ENCODE results near the gene FAM107A. TPM values are rescaled to one million over a fixed set of nuclear protein-coding genes. Genes with fewer than 3 reads are reported as not detected.
A peak's percentile ranks its signal among the peaks of the same experiment; 100 is the strongest.

The FAM107A gene
- total and polyA plus RNA-seq, 2 of the 13 experiments (the other 11 are each of a cell fraction or from before 2014, with no cell fraction given), result not detected

- TF ChIP-seq ZNF275 (CRISPR knock-in tag; IDR thresholded peaks at IDR 0.05; ENCODE audit: borderline replicate concordance), result no peak
- TF ChIP-seq, protein P1, sequence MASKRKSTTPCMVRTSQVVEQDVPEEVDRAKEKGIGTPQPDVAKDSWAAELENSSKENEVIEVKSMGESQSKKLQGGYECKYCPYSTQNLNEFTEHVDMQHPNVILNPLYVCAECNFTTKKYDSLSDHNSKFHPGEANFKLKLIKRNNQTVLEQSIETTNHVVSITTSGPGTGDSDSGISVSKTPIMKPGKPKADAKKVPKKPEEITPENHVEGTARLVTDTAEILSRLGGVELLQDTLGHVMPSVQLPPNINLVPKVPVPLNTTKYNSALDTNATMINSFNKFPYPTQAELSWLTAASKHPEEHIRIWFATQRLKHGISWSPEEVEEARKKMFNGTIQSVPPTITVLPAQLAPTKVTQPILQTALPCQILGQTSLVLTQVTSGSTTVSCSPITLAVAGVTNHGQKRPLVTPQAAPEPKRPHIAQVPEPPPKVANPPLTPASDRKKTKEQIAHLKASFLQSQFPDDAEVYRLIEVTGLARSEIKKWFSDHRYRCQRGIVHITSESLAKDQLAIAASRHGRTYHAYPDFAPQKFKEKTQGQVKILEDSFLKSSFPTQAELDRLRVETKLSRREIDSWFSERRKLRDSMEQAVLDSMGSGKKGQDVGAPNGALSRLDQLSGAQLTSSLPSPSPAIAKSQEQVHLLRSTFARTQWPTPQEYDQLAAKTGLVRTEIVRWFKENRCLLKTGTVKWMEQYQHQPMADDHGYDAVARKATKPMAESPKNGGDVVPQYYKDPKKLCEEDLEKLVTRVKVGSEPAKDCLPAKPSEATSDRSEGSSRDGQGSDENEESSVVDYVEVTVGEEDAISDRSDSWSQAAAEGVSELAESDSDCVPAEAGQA (IDR thresholded peaks at IDR 0.05; ENCODE audit: low read depth), result 0 out of 2 replicates have a peak, but pooled peaks have one; percentile 39
- TF ChIP-seq, protein P1 (CRISPR knock-in tag; IDR thresholded peaks at IDR 0.05; ENCODE audit: borderline replicate concordance), result no peak
- peak; percentile 55; the same call in 1 of the 2 replicates for TF ChIP-seq KMT2A (CRISPR knock-in tag; IDR thresholded peaks at IDR 0.05)
- 0 out of 2 replicates have a peak, but pooled peaks have one; percentile 27 for TF ChIP-seq NFKBIZ (CRISPR knock-in tag; IDR thresholded peaks at IDR 0.05)
- TF ChIP-seq HDAC6 (IDR thresholded peaks at IDR 0.05; ENCODE audit: low read depth, low read length), result no peak
- TF ChIP-seq, protein P2, sequence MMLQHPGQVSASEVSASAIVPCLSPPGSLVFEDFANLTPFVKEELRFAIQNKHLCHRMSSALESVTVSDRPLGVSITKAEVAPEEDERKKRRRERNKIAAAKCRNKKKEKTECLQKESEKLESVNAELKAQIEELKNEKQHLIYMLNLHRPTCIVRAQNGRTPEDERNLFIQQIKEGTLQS (CRISPR knock-in tag; IDR thresholded peaks at IDR 0.05), result no peak
- TF ChIP-seq SP140L (CRISPR knock-in tag; IDR thresholded peaks at IDR 0.05; ENCODE audit: borderline replicate concordance), result no peak
- no peak for TF ChIP-seq CREB1 (IDR thresholded peaks at IDR 0.05)
- TF ChIP-seq CREB1 (CRISPR knock-in tag; IDR thresholded peaks at IDR 0.05), result peak; percentile 73
- TF ChIP-seq ZNF232 (CRISPR knock-in tag; IDR thresholded peaks at IDR 0.05; ENCODE audit: borderline replicate concordance), result no peak
- TF ChIP-seq ZNF572 (CRISPR knock-in tag; IDR thresholded peaks at IDR 0.05), result no peak
- no peak for TF ChIP-seq HMGA1 (CRISPR knock-in tag; conservative IDR thresholded peaks at IDR 0.05)
- TF ChIP-seq ZEB1 (IDR thresholded peaks at IDR 0.05; ENCODE audit: insufficient replicate concordance, low read depth), result peak; percentile 88
- TF ChIP-seq KDM2A (CRISPR knock-in tag; IDR thresholded peaks at IDR 0.05; ENCODE audit: borderline replicate concordance, low read depth), result 0 out of 2 replicates have a peak, but pooled peaks have one; percentile 26
- TF ChIP-seq EED (CRISPR knock-in tag; IDR thresholded peaks at IDR 0.05), result no peak
- TF ChIP-seq ZNF432 (CRISPR knock-in tag; IDR thresholded peaks at IDR 0.05; ENCODE audit: borderline replicate concordance), result no peak
- no peak for TF ChIP-seq ETS1 (CRISPR knock-in tag; IDR thresholded peaks at IDR 0.05)
- no peak for TF ChIP-seq ZNF234 (CRISPR knock-in tag; conservative IDR thresholded peaks at IDR 0.05)
- TF ChIP-seq, protein P3, sequence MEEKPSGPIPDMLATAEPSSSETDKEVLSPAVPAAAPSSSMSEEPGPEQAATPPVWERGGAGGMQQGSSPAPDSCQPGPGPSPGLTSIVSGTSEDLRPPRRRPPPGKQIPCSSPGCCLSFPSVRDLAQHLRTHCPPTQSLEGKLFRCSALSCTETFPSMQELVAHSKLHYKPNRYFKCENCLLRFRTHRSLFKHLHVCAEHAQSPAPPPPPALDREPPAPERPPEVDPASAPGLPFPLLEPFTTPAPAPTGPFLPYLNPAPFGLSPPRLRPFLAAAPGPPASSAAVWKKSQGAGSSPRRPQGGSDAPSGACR (CRISPR knock-in tag; IDR thresholded peaks at IDR 0.05), result peak; percentile 59; the same call in 1 of the 2 replicates
Measured at GRCh38 chr3:58535531-58536500, 41.4 kb downstream of the FAM107A start (continued).

Data from HepG2 (cell line).